Fibroblast of skin of right quadriceps (primary cell): ENCODE measurements around the gene ZNF684.

ENCODE experiments used
- DNase-seq: peaks from one replicate; pipeline ENCODE4 v3.0.0-alpha.2; 2013

The ZNF684 gene

GRCh38 chr1:40575336-40575735 is 43.9 kb downstream of the ZNF684 start:
- DNase-seq: no peak

- peak; percentile 47 for DNase-seq
These were observed 50.7 kb downstream of the ZNF684 start for GRCh38 chr1:40582116-40582515.

GRCh38 chr1:40583980-40584379 is 52.5 kb downstream of the ZNF684 start:
- no peak for DNase-seq

- no peak for DNase-seq
These were observed 57.1 kb downstream of the ZNF684 start for GRCh38 chr1:40588586-40588985.

GRCh38 chr1:40592107-40592803 is 60.8 kb downstream of the ZNF684 start:
- peak; percentile 17 for DNase-seq

GRCh38 chr1:40593449-40594186 is 62.2 kb downstream of the ZNF684 start:
- DNase-seq: no peak

- DNase-seq: no peak
These were observed 62.7 kb downstream of the ZNF684 start for GRCh38 chr1:40594187-40594531.

- DNase-seq: no peak
These were observed 64.2 kb downstream of the ZNF684 start for GRCh38 chr1:40595623-40596022.
